ENCODE data around the gene SF3B2.
"Not testable (repeated sequence)": the region's sequence is repeated elsewhere in the genome, so short reads cannot be mapped to it uniquely, and the experiment has no call there.

The SF3B2 gene

DNA sequence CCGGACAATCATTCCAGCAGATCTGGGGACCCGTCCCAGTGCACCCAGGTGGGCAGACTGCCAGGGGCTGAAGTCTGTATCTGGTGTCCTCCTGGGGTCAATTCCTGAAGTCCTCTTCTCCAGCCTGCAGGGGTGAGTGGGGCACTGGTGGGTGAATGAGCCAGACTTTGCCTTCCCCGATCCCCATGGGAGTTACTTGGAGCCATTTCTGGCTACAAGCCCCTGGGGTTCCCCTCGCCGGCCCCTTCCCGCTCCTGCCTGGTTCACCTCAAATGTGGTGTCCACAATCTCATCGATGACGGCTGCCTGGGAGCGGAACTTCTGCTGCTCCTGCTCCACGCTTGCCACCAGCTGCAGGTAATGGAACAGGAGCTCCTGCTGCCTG, 35.4 kb upstream of the SF3B2 start:
- DNase-seq, result no peak

DNA sequence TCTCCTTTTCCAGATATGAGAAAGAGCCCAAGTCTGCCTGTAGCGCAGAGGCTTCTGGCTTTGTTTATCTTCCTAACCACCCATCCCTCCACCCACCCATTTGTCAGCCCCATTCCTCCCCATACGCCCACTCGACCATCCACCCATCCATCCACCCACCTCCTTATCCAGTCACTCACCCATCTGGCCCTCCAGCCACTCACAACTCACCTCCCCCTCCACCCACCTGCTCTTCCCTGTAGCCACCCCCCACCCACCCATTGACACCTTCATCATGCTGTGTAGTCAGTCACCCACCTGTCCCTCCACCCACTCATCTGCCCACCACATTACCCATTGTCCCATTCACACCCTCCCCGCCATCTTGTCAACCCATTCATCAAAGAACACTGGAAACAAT, 34.8 kb upstream of the SF3B2 start:
- no peak for DNase-seq

DNA sequence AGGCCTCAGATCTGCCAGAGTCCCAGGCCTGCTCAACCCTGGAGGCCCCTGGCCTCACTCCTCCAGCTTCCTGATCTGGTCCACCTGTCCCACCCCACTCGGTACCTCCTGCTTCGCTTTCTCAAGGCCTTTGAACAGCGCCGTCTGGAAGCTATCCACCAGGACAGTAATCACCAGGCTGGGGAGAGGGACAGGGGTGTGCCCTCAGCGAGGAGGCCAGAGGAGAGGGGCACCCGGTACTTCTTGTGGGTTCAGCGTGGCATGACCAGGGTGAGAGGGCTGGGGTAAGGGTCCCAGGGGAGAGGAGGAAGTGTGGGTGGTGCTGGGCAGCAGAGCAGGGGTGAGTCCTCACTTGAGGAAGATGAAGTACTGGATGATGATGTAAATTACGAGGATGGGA, 32.0 kb upstream of the SF3B2 start:
- no peak for DNase-seq

DNA sequence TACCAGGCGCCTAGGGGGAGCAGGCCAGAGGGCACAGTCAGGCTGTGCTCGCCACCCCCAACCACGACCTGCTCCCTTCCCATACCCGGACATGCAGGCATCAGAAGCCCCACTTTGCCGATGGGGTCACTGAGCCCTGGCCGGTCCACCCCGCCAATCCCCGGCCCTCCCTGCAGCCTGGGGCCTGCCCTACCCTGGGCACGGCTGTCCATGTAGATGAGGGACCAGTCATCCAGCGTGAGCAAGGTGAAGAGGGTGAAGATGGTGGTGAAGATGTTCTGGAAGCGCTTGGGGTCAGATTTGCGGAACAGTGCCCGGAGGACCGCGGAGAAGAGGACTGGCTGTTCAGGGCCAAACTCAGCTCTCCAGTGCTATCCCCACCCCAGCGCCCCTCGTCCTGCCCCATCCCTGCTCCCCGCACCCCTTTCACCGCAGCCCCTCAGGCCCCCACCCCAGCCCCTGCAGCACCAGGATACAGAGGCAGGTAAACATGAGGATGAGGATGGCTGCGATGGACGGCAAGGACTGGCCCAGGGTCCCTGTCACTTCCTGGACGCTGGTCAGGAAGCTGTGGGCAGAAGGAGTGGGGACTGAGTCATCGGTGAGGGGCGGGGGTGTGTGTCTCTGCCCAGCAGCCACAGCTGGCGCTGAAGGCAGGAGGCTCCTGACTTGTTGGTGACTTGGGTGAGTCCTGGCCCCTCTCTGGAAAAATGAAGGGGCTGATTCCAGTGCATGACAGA, 31.4 kb upstream of the SF3B2 start:
- DNase-seq, result no peak

DNA sequence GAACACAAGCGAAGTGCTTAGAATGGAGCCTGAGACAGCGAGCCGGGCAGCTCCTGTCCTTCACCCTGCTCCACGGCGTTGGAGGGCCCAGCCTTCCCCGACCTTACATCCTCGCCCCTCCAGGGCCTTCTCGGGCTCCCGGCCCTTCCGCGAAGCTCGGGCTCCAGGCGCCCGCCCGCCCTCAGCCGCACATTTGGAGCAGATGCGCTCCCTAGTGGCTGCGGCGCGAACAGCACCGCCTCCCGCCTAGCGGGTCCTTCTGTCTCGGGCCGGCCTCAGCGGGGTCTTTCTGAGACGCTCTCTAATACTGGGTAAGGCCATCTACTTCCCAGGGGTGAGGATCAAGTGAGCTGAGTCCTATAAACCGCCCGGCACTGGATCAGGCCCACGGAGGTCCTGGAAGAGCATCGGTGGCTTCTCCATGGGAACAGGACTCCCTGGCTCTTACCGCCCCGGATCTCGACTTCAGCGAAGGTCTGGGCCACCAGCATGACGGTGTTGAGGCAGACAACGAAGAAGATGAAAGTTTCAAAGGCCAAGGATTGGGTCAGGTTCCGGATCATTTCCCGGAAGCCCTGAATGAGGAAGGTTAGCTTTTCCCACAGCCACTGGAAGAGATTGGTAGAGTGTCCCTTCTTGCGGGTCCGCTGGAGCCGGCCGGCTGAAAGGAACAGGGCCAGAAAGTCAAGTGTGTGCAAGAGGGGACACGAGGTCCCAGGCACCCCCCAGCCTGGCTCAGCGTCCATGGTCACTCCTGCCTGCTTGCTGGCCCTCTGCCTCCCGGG, 29.6 kb upstream of the SF3B2 start:
- peak; percentile 46 to 57 for DNase-seq

DNA sequence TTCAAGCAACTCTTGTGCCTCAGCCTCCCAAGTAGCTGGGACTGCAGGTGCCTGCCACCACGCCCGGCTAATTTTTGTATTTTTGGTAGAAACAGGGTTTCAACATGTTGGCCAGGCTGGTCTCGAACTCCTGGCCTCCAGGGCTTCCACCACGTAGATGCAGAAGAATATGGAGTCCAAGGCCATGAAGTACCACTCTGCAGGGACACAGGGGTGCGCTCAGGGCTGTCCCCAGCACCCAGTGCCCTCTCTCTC, 29.1 kb upstream of the SF3B2 start:
- not testable (repeated sequence) for DNase-seq

DNA sequence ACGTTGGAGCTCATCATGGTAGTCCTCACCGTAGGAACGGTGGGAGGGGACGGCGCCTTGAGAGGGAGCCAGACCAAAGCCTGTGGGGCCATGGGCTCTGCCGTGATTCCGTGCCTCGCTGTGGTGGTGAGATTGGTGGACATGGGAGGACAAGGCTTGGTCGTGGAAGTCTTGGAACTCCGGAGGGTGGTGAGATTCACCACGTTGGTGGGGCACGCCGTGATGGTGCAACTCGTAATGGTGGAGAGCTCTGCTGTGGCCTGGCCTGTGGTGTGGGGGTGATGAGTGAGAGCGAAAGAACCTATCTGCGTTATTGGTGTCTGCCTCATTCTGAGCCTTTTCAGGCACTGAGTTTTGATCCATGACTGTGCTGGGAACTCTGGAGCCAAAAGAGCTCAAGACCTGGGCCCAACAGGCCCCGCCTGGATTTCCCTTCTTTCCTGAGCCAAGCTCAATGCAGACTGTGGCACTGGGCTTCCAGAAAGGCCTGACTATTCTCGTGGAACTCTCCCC, 26.1 kb upstream of the SF3B2 start, which contains the start of gene CATSPER1:
Gene CATSPER1 (minus strand): TSS at position 463 of the 513 bp plus-strand sequence. CDS start 100 bp downstream, at position 363.
- no peak for DNase-seq

DNA sequence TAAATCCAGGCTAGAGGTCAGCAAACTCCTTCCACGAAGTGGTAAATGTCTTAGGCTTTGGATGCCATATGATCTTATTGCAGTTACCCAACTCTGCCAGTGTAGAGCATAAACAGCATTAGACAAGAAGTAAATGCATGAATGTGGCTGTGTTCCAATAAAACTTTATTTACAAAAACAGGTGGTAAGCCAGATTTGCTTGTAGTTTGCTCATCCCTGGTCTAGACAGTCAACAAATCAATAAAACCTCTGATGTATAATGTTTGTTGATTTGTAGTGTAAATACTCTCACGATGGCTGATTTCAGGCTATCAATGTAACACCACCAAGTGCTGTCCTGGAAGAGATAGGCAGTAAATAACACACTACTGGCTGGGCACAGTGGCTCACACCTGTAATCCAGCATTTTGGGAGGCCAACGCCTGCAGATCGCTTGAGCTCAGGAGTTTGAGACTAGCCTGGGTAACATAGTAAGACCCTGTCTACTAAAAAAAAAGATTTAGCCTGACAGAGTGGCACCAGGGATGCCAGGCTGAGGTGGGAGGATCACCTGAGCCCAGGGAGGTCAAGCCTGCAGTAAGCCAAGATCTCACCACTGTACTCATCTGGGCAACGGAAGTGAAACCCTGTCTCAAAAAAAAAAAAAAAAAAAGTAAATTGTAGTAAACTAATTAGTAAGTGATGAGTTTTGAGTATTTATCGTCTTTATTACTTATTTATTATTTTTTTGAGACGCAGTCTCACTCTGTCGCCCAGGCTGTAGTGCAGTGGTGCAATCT, 19.0 kb upstream of the SF3B2 start:
- no peak for DNase-seq

DNA sequence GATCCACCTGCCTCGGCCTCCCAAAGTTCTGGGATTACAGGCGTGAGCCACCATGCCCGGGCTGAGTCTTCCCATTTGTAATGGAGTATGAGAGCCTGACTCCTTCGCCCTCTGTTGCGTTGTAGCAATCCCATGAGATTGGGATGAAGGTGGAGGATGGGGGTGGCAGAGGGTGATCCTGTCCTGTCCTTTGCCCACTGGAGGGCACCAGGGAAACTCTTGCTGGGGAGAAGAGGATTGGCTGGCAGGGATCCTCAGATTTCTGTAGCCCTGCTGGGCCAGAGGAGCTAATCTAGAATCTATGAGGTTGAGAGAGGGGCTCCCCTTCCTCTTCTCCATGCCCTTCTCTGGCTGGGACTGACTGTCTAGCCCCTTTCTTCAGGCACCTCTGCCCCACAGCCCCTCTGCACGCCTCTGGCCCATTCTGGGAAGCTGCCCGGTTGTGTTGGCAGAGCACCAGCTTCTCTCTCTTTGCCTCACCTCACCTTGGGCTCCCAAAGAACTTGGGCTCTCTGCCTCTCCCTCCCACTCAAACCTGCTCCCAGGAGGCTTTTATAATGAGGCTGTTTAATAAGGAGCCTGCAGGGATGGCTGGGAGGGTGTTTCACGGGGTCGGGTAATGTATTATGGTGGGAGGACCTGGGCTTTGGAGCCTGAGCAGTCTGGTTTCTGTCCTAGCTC, 16.4 kb upstream of the SF3B2 start:
- no peak for DNase-seq

DNA sequence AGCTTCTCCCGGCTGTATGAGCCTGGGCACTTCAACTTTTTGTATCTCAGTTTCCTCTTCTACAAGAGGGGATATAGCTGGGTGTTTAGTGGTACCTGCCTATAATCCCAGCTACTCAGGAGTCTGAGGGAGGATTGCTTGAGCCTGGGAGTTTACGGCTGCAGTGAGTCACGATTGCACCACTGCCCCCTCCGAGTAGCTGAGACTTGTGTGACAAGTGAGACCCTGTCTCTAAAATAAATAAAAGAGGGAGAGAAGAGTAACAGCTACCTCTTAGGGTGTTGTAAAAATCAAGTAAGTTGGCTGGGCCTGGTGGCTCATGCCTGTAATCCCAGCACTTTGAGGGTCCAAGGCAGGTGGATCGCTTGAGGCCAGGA, 15.8 kb upstream of the SF3B2 start:
- no peak for DNase-seq

DNA sequence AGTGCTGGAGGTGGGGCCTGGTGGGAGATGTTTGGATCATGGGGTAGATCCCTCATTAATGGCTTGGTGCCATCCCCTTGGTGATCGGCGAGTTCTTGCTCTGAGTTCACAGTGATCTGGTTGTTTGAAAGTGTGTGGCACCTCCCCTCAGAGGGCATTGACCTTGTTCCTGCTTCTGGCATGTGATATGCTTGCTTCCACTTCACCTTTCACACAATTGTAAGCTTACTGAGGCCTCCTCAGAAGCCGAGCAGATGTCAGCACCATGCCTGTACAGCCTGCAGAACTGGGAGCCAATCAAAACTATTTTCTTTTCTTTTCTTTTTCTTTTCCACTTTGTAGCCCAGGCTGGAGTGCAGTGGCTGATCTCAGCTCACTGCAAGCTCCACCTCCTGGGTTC, 14.8 kb upstream of the SF3B2 start:
- DNase-seq, result no peak

DNA sequence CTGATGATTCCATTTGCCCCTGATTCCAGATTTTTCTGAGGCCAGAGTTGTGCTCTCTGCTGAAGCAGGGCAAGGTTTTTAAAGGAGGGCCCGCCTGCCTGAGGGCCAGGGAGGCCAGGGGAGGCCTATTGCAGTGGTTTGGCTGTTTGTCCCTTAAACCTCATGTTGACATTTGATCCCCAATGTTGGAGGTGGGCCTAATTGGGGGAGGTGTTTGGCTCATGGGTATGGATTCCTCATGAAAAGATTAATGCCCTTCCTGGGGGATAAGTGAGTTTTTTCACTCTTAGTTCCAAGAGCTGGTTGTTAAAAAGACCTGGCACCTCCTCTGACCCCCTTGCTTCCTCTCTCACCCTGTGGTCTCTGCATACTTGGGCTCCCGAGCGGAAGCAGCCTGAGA, 12.4 kb upstream of the SF3B2 start:
- no peak for DNase-seq

DNA sequence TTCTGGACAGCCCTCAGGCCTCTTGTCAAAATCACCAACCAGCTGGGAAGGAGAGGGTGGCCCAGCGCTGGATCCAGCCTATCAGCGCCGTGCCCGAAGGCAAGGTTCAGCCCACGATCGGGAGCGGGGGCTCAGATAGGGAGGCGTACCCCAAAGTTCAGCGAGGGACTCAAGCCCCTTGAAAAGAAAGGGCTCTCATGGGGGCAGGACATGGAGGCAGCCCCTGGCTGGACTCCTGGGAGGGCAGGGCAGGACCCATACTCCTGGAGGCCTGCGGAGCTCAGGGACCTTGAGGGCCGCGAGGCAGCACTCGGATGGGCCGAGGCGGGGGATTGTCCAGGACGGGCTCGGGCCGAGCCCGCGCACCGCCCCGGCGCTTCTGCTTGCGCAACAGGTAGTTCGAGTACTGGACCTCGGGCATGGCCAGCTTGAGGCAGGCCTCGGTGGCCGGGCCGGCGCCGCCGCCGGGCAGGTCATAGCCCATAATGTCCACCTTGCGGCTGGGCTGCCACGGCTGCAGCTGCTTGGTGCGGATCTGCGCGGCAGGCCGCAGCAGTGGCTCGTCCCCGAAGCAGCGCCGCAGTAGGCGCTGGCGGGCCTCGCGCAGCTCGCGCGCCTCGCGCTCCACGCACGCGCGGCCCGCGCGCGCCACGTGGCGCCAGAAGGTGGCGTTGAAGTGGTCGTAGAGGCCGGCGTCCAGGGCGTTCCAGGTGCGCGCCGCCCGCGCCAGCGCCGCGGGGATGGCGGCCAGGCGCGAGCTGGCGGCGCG, 9.8 kb upstream of the SF3B2 start:
- DNase-seq, result no peak

DNA sequence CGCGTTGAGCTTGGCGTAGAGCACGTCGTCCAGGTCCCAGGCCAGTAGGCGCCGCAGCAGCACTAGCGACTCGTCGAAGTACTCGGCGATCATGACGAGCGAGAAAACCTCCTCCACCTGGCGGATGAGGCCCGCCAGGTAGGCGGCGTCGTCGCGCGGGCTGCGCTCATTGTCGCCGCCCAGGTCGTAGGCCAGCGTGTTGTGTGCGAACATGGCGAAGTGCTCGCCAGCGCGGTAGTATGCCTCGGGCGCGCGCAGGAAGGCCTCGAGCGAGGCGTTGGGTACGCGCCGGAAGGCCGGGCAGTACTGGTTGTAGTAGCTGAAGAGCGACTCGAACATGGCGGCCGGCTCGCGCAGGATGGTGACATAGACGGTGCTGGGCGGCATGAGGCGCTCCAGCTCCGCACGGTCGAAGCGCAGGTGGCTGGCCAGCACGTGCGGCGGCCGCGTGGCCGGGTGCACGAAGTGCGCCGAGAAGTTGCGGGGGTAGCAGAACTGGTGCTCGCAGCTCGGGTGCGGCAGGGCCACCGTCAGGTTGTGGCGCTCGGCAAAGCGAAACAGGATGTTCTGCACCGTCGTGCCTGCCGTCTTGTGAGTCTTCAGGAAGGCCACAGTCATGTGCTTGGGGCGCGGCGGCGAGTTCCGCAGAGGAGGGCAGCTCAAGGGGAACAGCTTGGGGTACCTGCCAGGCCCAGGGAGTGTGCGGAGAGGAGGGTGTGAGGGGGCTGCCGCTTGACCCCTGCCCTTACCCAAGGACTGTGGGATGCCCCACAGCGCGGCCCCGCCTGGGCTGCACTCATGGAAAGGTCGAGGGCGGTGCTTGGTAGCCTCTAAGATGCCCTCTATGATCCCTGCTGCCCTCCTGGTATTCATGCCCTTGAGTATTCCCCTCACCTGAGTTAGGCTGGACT, 8.9 kb upstream of the SF3B2 start:
- no peak for DNase-seq

DNA sequence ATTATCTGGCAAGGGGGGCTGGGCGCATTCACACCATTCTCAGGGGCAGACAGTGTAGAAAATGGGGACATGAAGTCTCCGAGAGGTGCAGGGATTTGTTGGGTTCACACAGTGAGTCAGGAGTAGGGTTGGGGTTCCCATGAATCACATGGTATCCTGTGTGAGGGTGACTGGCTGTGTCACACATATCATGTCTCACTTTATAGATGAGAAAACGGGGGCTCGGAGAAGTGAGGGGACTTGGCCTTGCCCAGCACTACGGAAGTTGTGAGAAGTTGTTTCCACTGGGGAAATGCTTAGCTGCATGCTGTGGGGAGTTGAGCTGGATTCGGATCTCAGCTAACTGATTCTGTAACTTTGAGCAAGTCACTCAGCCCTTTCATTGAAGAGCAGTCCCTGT, 7.4 kb upstream of the SF3B2 start:
- no peak for DNase-seq

DNA sequence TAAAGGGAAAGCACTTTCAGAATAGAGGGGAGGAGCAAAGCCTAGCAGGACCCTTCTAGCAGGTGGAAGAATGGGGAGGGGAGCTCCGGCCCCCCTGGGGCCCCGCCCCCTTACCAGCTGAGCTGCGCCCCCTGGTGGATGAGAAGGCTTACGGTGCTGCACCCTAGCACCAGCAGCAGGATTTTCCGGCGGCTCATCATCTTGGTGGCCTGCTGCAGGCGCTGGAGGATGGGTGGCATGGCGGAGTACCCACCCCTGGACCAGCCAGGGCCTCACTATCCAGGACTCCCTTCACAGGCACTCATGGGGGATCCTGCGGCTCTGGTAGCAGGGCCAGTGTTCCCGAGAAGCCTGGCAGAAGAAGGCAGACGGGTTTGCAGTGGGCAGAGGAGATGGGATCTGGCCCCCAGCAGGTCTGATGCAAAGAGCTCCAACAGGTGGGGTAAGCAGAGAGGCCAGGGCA, 7.0 kb upstream of the SF3B2 start:
- peak; percentile 74 to 83 for DNase-seq

DNA sequence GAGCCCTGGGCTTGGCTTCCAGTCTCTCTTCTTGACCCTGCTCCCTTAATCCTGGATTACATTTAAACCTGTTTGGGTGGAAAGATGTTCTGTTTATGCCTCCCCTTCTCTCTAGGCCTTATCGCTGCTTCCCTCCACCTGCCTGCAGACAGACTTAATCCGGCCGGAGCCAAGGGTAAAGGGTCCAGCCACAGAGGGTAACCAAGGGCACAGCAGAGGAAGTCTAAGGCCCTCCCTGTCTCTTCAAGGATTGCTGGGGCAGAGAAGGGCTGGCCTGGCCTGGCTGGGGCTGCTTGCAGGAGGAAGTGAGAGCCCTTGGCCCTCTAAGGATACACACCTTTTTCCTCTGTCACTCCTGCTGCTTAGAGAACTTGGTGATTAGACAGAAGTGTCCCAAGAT, 5.3 kb upstream of the SF3B2 start:
- no peak for DNase-seq

DNA sequence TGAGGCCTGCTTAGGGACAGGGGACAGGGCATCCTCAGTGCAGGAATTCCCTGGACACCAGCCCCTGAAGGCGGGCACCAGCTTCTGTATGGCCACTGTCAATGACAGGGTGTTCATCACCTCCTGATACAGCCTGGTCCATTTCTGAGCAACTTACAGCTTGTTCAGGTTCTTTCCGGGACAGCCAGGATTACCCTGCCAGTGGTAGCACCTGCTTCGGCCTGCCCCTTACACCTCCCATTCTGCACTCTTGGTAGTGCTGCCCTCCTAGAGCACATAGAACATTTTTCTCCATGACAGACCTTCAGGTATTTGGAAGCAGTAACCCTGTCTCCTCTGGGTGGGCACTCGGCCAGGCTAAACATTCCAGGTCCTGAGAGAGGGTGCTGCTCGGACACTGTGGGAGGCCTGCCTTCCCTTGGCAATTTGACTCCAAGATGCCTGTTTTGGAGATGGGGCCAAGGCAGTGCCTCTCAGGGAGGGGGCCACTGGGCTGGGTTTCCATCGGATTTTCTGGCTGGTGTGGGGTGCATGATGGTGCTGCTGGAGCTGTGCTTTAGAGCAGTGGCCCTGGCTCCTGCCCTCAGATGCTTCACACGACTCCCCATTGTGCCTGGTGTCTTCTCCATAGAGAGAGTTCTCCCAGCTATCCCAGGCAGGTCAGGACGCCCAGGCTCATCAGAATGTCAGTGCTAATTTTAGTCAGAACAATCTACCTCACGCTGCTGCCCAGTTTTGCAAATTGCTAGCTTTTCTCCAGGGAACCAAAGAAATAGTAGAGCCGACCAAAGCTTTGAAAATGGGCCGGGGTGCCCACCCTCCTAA, 4.4 kb upstream of the SF3B2 start:
- DNase-seq, result no peak

DNA sequence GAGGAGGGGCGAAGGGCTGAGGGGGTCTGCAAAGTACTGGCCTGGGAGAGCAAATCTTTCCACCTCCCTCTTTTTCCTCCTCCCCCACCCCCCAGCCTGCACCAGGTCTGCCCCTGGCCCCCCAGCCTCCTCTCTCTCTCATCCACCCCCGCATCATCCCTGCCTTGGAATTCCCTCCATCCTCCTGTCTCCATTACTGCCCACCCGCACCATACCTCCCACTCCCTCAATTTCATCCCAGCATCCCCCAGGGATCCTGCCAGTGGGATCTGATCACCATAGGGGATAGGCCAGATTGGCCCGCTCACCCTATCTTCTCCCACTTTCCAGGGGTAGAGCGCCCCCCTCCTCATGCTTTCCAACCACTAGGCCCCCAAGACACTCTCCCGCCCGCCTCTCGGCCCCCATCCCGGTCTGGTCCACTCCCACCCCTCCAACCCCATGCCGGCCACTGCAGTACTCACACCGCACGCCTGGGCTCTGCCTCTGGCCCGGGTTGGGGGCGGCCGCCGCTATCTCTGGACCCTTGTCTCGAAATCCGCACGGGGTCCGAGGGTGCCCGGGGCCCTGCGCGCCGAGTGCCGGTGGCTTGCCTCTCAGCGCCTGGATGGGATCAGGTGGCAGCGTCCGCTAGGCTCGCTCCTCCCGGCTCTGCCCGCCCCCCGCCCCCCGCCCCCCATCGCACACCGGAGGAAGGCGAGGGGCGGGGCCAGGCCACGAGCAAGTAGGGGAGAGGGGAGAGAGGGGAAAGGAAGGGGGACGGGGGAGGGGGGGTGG, 3.4 kb upstream of the SF3B2 start, which contains the start of gene GAL3ST3:
Gene GAL3ST3 (minus strand): TSS at position 615 of the 777 bp plus-strand sequence. CDS start 3,746 bp downstream, outside the sequence.
- DNase-seq, result no peak

Measured in NCI-H2081 (cell line).